AG04449 (cell line): ENCODE data around the gene DNAJC22.

Experiments used
- CTCF ChIA-PET: fragments of 350-600 bp; formaldehyde crosslinking; extraction: SDS; loops from one replicate; lab custom pipeline; 2021; ENCODE audit warnings: antibody characterized with exemption; lab: Yijun Ruan, JAX
- POLR2A ChIA-PET: fragments of 400-600, 350-600 bp; formaldehyde crosslinking; extraction: SDS; loops from one replicate; lab custom pipeline; 2020; ENCODE audit warnings: antibody characterized with exemption, inconsistent platforms; lab: Yijun Ruan, JAX
- DNase-seq: peaks from one replicate; pipeline ENCODE4 v3.0.0-alpha.2; 2010; ENCODE audit warnings: low read depth, low spot score
- H3K4me3 ChIP-seq: 2 replicates; pipeline ENCODE4 v1.5.1; 2011; ENCODE audit warnings: low read depth, mild to moderate bottlenecking, control low read depth, low read length
- TF ChIP-seq, protein P1 (sequence below): IDR thresholded peaks from one replicate; pipeline ENCODE4 v1.5.1; 2011; ENCODE audit warnings: mild to moderate bottlenecking, moderate library complexity, low read length, control low read depth, inconsistent platforms; ENCODE audit not compliant: insufficient read depth; ENCODE audit errors: missing control alignments

DNAJC22 gene

DNA sequence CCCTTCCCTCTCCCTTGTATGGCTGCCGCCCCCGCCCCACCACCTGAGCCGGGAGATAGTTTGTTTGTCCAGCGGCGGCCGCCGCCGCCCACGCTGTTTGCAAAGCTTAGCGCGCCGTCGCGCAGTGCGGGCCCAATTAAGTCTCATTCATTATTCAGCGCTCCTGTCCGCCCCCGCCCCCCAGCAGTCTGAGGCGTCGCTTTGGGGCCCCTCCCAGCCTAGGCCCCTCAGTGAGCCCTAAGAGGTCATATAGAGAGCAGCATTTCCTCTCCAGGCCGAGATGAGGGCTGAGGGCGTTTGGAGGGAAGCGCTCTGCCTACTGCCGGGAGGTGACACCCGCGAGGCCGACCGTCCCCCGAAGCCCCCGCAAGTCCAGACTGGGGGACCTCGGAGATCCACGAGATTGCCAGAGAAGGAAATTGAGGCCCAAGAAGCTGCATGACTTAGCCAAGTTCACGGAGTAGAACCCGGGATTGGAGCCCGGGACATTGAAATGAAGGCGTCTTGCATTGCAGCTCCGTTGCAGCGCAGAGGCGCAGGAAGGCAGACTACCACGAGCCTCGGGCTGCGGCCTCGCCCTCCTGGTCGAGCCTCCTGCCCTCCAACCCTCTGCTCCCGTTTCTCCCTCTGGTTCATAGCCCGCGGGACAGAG, at the start of gene DNAJC22:
Gene DNAJC22 (plus strand): TSS at position 230 of the 652 bp plus-strand sequence. CDS start 1,985 bp downstream, outside the sequence.
- POLR2A ChIA-PET, result no interaction called here
- CTCF ChIA-PET, result interaction anchor here (0.8 to 26.7 kb wide), 30 partner anchors 11 to 259 kb away, joined by 3 to 1125 read pairs (median 5); partner anchors contain the start of genes C1QL4, MCRS1, PRPH and SPATS2
- DNase-seq, result no peak
- H3K4me3 ChIP-seq, result peak within 1 kb of the TSS; percentile 49
- TF ChIP-seq, protein P1, sequence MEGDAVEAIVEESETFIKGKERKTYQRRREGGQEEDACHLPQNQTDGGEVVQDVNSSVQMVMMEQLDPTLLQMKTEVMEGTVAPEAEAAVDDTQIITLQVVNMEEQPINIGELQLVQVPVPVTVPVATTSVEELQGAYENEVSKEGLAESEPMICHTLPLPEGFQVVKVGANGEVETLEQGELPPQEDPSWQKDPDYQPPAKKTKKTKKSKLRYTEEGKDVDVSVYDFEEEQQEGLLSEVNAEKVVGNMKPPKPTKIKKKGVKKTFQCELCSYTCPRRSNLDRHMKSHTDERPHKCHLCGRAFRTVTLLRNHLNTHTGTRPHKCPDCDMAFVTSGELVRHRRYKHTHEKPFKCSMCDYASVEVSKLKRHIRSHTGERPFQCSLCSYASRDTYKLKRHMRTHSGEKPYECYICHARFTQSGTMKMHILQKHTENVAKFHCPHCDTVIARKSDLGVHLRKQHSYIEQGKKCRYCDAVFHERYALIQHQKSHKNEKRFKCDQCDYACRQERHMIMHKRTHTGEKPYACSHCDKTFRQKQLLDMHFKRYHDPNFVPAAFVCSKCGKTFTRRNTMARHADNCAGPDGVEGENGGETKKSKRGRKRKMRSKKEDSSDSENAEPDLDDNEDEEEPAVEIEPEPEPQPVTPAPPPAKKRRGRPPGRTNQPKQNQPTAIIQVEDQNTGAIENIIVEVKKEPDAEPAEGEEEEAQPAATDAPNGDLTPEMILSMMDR, result no peak

DNA sequence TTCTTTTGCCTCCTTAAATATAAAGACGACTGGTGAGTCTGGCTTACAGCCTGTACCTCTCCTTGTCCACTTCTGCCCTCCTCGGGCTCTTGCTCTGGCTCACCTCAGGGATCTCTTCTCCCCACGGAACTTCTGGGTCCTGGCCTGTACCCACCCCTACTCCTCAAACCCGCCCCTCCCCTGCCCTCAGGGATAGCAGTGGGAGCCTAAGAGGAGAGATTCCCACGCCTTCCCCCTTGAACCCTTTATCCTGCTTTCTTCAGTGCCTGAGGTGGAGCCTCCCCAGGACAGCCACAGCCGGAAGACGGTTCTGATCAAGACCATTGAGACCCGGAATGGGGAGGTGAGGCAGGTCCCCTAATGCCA, 49.0 kb upstream of the DNAJC22 start:
- CTCF ChIA-PET, result interaction anchor here (1.4 to 14.8 kb wide), 10 partner anchors 9 to 72 kb away, joined by 4 to 289 read pairs (median 12); partner anchors contain the start of genes C1QL4, DNAJC22 and TROAP
- no peak for DNase-seq
- POLR2A ChIA-PET, result no interaction called here
- no peak overlapping the region for H3K4me3 ChIP-seq
- TF ChIP-seq, protein P1, result no peak

DNA sequence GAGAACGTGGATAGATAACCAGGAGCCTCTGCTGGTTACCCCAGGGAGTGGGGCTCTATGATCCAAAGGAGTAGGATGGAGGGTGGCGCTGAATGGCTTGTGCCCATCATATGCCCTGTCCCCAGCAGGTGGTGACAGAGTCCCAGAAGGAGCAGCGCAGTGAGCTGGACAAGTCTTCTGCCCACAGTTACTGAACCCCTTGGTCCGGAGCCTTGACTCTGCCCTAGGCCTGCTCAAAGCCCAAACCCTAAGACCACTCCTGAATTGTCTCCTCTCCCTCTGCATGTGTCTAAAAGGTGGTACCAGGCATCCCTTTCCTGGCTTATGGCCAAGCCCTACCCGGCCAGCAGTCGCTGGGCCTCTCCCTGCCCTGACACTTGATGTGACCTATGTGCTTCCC, 48.5 kb upstream of the DNAJC22 start:
- H3K4me3 ChIP-seq, result no peak overlapping the region
- CTCF ChIA-PET, result interaction anchor here (1.3 to 7.2 kb wide), 4 partner anchors 9 to 60 kb away, joined by 4 to 51 read pairs (median 7); no protein-coding TSS in a partner anchor
- TF ChIP-seq, protein P1, result no peak
- no peak for DNase-seq
- POLR2A ChIA-PET, result no interaction called here

DNA sequence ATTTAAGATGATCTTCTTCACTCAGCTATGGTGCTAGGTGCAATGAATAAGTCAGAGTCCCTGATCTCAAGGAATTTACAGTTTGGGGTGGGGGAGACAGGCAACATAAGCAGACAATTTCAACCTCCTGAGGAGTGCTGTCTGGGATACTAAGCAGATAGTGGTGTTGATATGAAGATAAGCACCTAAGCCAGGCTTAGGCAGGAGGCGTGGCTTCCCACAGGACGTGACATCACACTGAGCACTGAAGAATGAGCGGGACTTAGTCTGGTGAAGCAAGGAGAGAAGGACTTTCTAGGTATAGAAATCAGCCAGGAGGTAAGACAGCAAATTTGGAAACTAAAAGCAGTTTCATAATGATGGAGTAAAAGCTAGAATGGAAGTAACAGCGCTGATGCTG, 44.9 kb upstream of the DNAJC22 start:
- H3K4me3 ChIP-seq, result no peak overlapping the region
- DNase-seq, result no peak
- ChIA-PET CTCF (interaction anchor here (0.7 to 2.3 kb wide), 6 partner anchors 12 to 46 kb away, joined by 3 to 10 read pairs (median 5); no protein-coding TSS in a partner anchor), POLR2A (no interaction called here)
- TF ChIP-seq, protein P1, result no peak

DNA sequence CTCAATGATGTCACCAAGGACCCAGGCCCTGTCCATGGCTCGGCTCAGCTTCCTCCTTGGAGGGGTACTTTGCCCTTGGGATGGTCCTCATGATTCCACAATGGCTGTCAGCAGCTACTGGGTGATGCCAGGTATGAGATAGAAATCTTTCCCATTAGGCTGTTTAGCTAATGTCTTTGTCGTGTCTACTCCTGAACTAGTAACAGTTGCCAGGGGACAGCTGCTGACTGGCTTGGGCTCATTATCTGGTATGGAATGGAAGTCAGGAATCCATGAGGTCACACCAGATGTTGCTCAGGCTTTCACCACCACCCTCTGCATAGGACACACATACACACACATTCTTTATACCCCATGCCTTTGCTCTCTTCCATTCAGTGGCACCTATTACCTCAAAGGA, 42.5 kb upstream of the DNAJC22 start:
- no peak overlapping the region for H3K4me3 ChIP-seq
- peak; percentile 21 for DNase-seq
- CTCF ChIA-PET, result interaction anchor here (1.0 to 3.1 kb wide), 5 partner anchors 10 to 43 kb away, joined by 5 to 25 read pairs (median 5); partner anchors contain the start of genes DNAJC22 and PRPH
- POLR2A ChIA-PET, result interaction anchor here (1.0 kb wide), 1 partner anchor 19 kb away, joined by 3 read pairs; the partner anchor contains the start of gene TROAP
- TF ChIP-seq, protein P1, result no peak

DNA sequence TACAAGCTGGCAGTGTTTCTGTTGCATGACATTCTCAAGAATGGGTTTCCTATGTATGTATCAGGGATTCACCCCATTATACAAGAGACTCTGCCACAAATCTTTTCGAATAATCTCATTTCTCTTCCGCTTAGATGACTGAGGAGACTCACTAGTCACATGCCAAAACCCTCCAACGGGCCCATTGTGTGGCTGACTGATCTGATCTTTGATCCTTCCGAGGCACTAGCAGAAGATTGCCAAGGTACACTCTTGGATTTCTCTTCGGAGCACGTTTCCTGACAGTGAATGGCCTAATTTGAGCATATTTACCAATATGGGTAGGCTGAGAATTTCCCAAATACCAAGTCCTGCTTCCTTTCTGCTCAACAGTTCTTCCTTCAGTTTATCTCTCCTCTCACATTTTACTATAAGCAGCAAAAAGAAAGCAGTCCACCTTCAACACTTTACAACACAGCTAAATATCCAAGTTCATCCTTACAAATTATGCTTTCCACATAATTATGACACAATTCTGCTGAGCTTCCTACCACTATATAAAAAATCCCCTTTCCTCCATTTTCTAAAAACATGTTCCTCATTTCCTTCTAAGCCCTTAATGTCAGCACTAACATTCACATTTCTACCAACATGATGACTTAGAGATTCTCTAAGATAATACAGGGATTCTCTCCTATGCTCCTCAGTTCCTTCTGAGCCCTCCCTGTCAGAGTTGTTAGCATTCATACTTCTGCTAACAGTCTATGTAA, 40.8 kb upstream of the DNAJC22 start:
- no peak for DNase-seq
- POLR2A ChIA-PET, result no interaction called here
- no peak overlapping the region for H3K4me3 ChIP-seq
- TF ChIP-seq, protein P1, result no peak
- CTCF ChIA-PET, result interaction anchor here (0.7 to 2.4 kb wide), 5 partner anchors 10 to 211 kb away, joined by 3 to 7 read pairs (median 4); no protein-coding TSS in a partner anchor
